ENCODE data around the gene RNASE11. TPM values are rescaled to one million over a fixed set of nuclear protein-coding genes. Genes with fewer than 3 reads are reported as not detected.
A peak's percentile ranks its signal among the peaks of the same experiment; 100 is the strongest.

The RNASE11 gene
- polyA plus RNA-seq, 1 donor (not counting 4 experiments of a cell fraction or from before 2014, with no cell fraction given): not detected

DNA sequence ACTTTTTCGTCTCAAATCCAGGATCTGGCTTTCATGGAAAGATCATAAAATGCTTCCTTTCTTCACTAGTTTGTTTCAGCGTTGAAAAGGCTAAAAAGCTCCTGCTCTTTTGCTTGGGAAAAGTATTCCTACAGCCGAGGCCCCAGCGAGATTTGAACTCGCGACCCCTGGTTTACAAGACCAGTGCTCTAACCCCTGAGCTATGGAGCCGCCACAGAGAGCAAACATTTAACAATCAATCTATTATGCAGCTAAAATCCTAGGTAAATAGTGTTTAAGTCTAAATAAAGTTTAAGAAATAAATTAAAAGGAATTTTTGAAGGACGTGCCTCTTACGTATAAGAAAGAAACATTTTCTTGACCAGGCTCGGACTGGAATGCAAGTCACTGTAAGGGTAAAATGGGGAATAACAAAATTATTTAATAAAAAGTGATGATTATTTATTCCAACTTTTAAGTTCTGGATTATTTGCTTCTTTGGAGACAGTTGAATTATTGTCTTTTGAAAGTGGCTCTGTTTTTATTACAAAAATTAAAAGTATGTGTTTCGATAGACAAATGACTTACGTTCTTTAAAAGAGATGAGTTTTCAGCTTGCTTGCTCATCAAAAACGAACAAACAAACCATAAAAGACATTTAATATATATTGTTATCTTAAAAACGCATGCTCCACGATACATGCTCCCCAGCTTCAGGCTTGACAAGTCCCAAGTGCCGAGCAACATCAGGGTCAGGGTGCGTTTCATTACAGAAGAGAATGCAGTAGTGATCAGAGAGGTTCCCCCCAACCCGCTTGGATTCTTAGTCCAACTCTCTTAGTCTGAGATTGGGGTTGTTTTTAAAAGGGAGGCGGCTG is 43.5 kb upstream of the RNASE11 start:
- Histone ChIP-seq H3K4me1 (ENCODE audit: control insufficient read depth, extremely low read depth, insufficient read depth, low read length) (peaks cover 20% of the 10 kb centered on the region), H3K9me3 (ENCODE audit: control insufficient read depth, low read depth, low read length) (no peaks in the 10 kb centered on the region), H3K4me3 (ENCODE audit: control insufficient read depth in 2 of 3, extremely low read depth in 1 of 3, insufficient read depth in 2 of 3, low read depth in 1 of 3, low read length in 3 of 3) (peak overlapping the region; percentile 43 to 91 (median 87)), H3K79me2 (ENCODE audit: control insufficient read depth, insufficient read depth, low read length) (no peaks in the 10 kb centered on the region), H3K4me2 (ENCODE audit: control insufficient read depth, extremely low read depth, insufficient read depth, low read depth, low read length) (peak overlapping the region; percentile 99), H3K27ac (ENCODE audit: control insufficient read depth, insufficient read depth, low read length) (peak overlapping the region; percentile 61), H2AFZ (ENCODE audit: control insufficient read depth, low read length) (peak overlapping the region; percentile 89), H3K36me3 (ENCODE audit: control insufficient read depth in 2 of 2, extremely low read depth in 1 of 2, insufficient read depth in 2 of 2, low read length in 2 of 2) (no peaks in the 10 kb centered on the region), H4K20me1 (ENCODE audit: control insufficient read depth, extremely low read depth, insufficient read depth, low read length) (no peaks in the 10 kb centered on the region), H3K9ac (ENCODE audit: control insufficient read depth, extremely low read depth, insufficient read depth, low read length) (peak overlapping the region; percentile 76), H3K9me1 (ENCODE audit: control insufficient read depth, extremely low read depth, insufficient read depth, low read length) (no peaks in the 10 kb centered on the region), H3K27me3 (ENCODE audit: control insufficient read depth, extremely low read depth, insufficient read depth, low read length) (no peaks in the 10 kb centered on the region)
- no peak for FAIRE-seq
- TF ChIP-seq, protein P1, sequence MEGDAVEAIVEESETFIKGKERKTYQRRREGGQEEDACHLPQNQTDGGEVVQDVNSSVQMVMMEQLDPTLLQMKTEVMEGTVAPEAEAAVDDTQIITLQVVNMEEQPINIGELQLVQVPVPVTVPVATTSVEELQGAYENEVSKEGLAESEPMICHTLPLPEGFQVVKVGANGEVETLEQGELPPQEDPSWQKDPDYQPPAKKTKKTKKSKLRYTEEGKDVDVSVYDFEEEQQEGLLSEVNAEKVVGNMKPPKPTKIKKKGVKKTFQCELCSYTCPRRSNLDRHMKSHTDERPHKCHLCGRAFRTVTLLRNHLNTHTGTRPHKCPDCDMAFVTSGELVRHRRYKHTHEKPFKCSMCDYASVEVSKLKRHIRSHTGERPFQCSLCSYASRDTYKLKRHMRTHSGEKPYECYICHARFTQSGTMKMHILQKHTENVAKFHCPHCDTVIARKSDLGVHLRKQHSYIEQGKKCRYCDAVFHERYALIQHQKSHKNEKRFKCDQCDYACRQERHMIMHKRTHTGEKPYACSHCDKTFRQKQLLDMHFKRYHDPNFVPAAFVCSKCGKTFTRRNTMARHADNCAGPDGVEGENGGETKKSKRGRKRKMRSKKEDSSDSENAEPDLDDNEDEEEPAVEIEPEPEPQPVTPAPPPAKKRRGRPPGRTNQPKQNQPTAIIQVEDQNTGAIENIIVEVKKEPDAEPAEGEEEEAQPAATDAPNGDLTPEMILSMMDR (optimal IDR thresholded peaks at IDR 0.05 in 1 of 3, IDR thresholded peaks at IDR 0.05 in 1 of 3, conservative IDR thresholded peaks at IDR 0.05 in 1 of 3; ENCODE audit: extremely low read depth in 1 of 3, insufficient read depth in 2 of 3, low read length in 3 of 3): no peak
- TF ChIP-seq EZH2 (IDR thresholded peaks at IDR 0.05; ENCODE audit: low read length): no peak
- dilution Hi-C loops (cut with MboI; ENCODE audit: extremely low pct_ligation_motif_present, low sequenced_read_pairs): no loop called here
- DNase-seq (ENCODE audit: low read depth, low spot score): no peak

DNA sequence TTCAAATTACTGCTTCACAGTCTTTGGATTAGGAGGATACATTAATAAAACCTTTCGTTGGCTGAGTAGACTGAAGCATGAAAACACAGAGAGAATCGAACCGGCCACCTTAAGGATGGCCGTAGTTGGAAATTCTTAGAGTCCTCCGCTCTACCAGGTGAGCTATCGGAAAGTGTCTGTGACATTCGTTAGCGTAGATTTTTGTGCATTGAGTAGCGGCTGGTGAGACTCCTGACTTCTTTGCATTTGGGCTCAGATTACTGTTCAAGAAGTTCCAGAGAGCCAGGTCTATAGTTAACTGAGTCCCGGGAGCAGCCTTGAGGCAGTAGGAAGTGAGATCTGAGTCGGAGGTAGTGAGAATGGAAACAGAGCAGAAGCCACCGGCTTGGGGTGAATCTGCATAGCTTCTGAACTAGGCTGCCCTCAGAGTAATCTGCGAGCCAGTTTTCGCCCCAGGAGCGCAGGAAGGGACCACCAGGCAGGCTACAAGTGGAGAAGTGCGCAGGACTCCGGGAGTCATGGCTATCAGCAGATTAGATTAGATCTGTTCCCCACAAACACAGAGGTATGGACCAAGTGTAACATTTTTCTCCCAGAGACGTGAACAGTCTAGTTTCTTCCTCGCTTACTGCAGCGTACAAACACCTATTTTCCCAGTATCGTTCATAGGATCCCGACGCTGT is 42.7 kb upstream of the RNASE11 start:
- H3K4me1 ChIP-seq (ENCODE audit: control insufficient read depth, extremely low read depth, insufficient read depth, low read length): peaks cover 20% of the 10 kb centered on the region
- peak overlapping the region; percentile 89 for H2AFZ ChIP-seq (ENCODE audit: control insufficient read depth, low read length)
- DNase-seq (ENCODE audit: low read depth, low spot score) (peak; percentile 83), FAIRE-seq (no peak)
- no peaks in the 10 kb centered on the region for H3K9me1 ChIP-seq (ENCODE audit: control insufficient read depth, extremely low read depth, insufficient read depth, low read length)
- H3K27ac ChIP-seq (ENCODE audit: control insufficient read depth, insufficient read depth, low read length): peak overlapping the region; percentile 61
- TF ChIP-seq, protein P1 (optimal IDR thresholded peaks at IDR 0.05 in 1 of 3, IDR thresholded peaks at IDR 0.05 in 1 of 3, conservative IDR thresholded peaks at IDR 0.05 in 1 of 3; ENCODE audit: extremely low read depth in 1 of 3, insufficient read depth in 2 of 3, low read length in 3 of 3): no peak
- TF ChIP-seq EZH2 (IDR thresholded peaks at IDR 0.05; ENCODE audit: low read length): no peak
- H3K4me2 ChIP-seq (ENCODE audit: control insufficient read depth, extremely low read depth, insufficient read depth, low read depth, low read length): peak overlapping the region; percentile 99
- no peaks in the 10 kb centered on the region for H3K9me3 ChIP-seq (ENCODE audit: control insufficient read depth, low read depth, low read length)
- no peaks in the 10 kb centered on the region for H4K20me1 ChIP-seq (ENCODE audit: control insufficient read depth, extremely low read depth, insufficient read depth, low read length)
- no peaks in the 10 kb centered on the region for H3K27me3 ChIP-seq (ENCODE audit: control insufficient read depth, extremely low read depth, insufficient read depth, low read length)
- H3K4me3 ChIP-seq (ENCODE audit: control insufficient read depth in 2 of 3, extremely low read depth in 1 of 3, insufficient read depth in 2 of 3, low read depth in 1 of 3, low read length in 3 of 3): peak overlapping the region; percentile 43 to 91 (median 87)
- peak overlapping the region; percentile 76 for H3K9ac ChIP-seq (ENCODE audit: control insufficient read depth, extremely low read depth, insufficient read depth, low read length)
- dilution Hi-C loops (cut with MboI; ENCODE audit: extremely low pct_ligation_motif_present, low sequenced_read_pairs): no loop called here
- H3K36me3 ChIP-seq (ENCODE audit: control insufficient read depth in 2 of 2, extremely low read depth in 1 of 2, insufficient read depth in 2 of 2, low read length in 2 of 2): no peaks in the 10 kb centered on the region
- H3K79me2 ChIP-seq (ENCODE audit: control insufficient read depth, insufficient read depth, low read length): no peaks in the 10 kb centered on the region
